ENCODE measurements around the gene RELL1. TPM values are rescaled to one million over a fixed set of nuclear protein-coding genes. Genes with fewer than 3 reads are reported as not detected.
"Not testable (repeated sequence)": the region's sequence is repeated elsewhere in the genome, so short reads cannot be mapped to it uniquely, and the experiment has no call there.

RELL1 gene
- polyA plus RNA-seq, 1 donor from 2014 or later = 0.86 TPM

DNA sequence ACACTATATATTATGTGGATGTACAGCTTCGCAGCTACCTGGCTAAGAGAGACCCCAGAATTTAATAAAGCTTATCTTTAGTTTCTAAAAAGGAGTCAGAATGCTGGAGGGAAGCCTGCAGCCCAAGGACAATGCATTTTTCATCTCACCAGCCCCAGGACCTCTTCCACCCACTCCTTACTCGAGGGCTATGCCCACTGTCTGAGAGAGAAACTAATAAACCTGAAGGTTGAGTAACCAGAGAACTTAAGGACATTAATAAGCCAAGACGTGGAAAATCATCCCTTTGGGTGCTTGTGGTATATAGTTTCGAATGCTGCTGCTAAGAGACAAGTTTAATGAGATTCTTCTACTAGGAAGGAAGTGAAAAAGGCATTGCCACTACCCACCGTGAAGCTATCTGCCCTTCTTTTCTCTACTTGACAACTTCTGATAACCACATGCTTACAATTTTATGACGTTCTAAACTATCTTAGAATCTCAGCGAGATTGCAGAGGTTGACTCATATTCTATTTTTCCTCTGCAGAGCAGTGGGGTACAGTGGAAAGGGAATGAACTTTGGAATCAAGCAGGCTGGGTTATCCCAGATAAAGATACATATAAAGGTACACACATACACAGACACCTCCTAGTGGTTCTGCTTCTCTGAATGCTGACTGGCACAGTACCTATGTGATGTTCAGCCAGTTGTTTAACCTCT, 3.3 kb downstream of the RELL1 start:
- H3K4me1 Mint-ChIP-seq = peaks cover 20 to 29% (median 20%) of the 10 kb centered on the region in 3 donors
- peak overlapping the region in 2 of 3 donors; percentile 6 to 59 for H3K27ac Mint-ChIP-seq
- H3K9me3 Mint-ChIP-seq = no peaks in the 10 kb centered on the region
- H3K4me3 Mint-ChIP-seq = peak overlapping the region; percentile 15 to 72 (median 38)
- H3K27me3 Mint-ChIP-seq = peaks cover 4% of the 10 kb centered on the region
- no peaks in the 10 kb centered on the region for H3K36me3 Mint-ChIP-seq

DNA sequence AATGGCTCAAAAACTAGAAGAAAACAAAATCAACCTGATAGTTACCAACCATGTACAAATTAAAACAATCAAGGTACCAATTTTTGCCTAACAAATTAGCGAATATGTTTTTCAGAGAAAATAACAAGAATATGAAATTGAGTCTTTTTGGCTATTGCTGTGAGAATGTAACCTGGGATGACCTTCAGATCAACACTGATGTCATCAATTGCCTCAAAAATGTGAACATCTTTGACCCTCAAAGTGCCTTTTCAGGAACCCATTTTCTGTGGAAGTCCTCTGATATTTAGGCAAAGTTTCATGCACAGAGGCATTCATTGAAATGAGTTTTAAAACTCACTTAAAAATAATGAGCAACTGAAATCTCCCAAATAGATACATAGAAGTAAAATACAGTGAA, 6.1 kb downstream of the RELL1 start:
- Mint-ChIP-seq H3K27ac (no peak overlapping the region), H3K4me3 (no peak overlapping the region), H3K36me3 (no peaks in the 10 kb centered on the region), H3K4me1 (peaks cover 26 to 36% (median 34%) of the 10 kb centered on the region in 3 donors), H3K27me3 (peaks cover 4% of the 10 kb centered on the region), H3K9me3 (no peaks in the 10 kb centered on the region)

DNA sequence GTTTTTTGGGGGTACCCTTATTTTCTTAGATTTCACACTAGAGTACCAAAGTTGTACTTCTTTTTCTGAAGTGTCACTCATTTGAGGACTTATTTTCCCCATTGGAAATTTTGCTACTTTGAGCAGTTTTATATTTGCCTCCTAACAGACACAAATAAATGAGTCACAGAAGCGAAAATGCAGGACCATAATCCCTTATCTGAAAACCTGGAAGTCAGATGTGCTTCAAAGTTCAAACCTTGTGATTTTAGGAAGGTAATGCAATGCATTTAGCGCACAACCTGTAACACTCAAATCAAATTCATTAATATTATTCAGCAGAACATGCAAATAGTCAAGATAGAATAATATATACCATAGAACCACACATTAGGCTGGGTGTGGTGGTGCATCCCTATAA, 6.9 kb downstream of the RELL1 start:
- H3K27ac Mint-ChIP-seq = no peak overlapping the region
- no peaks in the 10 kb centered on the region for H3K9me3 Mint-ChIP-seq
- H3K27me3 Mint-ChIP-seq = peaks cover 4% of the 10 kb centered on the region
- no peak overlapping the region for H3K4me3 Mint-ChIP-seq
- H3K4me1 Mint-ChIP-seq = peaks cover 21 to 35% (median 33%) of the 10 kb centered on the region in 3 donors
- no peaks in the 10 kb centered on the region for H3K36me3 Mint-ChIP-seq

DNA sequence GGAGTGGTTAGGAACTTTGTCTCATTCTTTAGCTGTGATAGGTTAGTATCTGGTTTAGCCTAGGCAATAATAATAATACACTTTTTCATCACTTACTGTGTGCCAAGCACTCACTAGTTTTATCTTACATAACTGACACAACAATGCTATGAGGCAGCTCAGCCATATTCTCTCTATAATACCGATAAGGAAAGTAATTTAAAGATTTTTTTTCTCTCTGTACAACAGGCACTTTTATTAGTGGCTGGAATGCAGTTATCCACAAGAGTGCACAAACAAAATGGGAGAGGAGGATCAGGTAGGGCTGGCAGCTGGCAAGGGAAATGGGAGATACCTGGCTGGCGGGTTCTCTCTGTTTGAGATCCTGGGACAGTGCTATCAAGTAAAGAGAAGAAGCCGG, 7.6 kb downstream of the RELL1 start:
- Mint-ChIP-seq H3K27me3 (peaks cover 6% of the 10 kb centered on the region), H3K4me1 (peaks cover 21 to 33% (median 33%) of the 10 kb centered on the region in 3 donors), H3K36me3 (no peaks in the 10 kb centered on the region), H3K9me3 (no peaks in the 10 kb centered on the region), H3K27ac (no peak overlapping the region), H3K4me3 (peak overlapping the region in 1 of 4 donors; percentile 10)

DNA sequence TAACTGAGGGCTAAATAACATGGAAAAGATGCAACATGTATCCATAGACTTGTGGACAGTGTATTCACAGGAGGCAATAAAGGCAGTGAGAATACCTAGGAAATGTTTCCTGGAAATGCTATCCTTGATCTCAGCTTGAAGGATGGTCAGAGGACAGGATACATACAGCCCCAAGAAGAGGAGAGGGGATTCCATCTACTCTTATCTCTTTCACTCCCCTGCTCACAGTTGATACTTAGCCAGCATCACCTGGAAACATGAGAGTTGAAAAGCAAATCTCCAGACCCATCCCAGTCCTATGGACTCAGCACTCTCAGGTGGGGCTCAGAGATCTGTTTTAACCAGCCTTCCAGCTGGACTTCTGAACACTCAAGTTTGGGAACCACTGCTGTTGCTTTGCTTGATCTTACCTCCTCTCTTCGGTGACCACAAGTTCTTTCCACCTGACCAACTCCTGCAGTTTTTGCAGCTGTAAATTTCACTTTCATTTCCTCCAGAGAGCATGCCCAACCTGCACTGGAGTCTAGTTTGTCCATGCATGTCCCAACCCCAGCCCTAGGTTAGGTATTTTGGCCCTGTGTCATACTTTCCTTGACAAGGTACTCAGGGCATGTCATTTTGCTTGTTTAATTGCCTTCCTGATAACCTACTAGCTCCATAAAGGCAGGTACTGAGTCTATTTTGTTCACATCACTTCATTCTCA, 10.4 kb downstream of the RELL1 start:
- H3K27me3 Mint-ChIP-seq = peaks cover 7% of the 10 kb centered on the region
- peak overlapping the region in 1 of 3 donors; percentile 61 for H3K27ac Mint-ChIP-seq
- H3K4me3 Mint-ChIP-seq = peak overlapping the region in 2 of 4 donors; percentile 1 to 85
- peaks cover 0 to 2% (median 0%) of the 10 kb centered on the region in 3 donors for H3K9me3 Mint-ChIP-seq
- peaks cover 13 to 26% (median 20%) of the 10 kb centered on the region in 3 donors for H3K4me1 Mint-ChIP-seq
- peaks cover 2% of the 10 kb centered on the region for H3K36me3 Mint-ChIP-seq

DNA sequence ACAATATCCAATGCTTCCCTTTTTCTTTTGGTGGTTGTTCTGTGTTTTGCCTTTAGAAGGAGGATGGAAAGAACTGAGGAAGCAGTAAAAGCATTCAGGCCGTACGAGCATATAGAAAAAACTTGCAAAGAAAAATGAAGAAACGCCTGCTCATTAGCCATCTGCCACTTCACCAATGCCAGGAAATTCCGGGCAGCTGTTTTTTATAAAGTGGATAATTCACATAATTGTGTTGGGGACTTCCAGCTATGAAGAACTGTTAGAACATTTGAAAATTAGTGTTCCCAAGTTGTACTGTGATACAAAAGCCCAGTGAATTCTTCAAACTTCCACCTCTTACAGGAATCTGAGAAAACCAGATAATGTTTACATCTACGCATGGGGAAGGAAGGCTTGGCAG, 11.7 kb downstream of the RELL1 start:
- peaks cover 13 to 26% (median 20%) of the 10 kb centered on the region in 3 donors for H3K4me1 Mint-ChIP-seq

DNA sequence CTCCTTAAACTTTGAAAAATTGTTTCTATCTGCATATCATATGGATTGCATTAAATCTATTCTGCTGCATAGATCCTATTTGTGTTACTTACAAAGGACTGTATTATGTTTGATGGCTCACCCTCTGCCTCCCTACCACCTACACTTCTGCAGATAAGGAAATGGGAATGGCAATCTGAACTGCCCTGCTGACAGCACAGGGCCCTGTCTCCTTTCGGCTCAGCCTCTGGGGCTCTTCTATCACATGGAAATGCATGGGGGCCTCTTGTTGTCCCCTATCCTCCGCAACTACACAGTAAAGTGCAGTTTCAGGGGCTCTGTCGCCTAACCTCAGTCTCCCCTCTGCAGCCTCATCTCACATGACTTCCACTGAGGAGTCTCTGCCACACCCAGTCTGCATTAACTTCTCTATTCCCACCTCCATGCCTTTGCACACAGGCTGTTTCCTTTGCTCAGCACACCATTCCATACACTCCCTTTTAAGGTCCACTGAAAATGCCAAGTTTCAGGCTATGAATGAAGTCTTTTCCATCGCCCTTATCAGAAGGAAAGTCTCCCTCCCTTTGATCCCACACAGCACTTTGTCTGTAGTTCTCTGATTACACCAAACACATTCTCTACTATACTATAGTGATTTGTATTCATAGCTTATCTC, 12.5 kb downstream of the RELL1 start:
- Mint-ChIP-seq H3K36me3 (peaks cover 3% of the 10 kb centered on the region), H3K27me3 (peaks cover 7% of the 10 kb centered on the region), H3K4me1 (peaks cover 13 to 26% (median 20%) of the 10 kb centered on the region in 3 donors), H3K4me3 (peak overlapping the region in 1 of 4 donors; percentile 1), H3K27ac (no peak overlapping the region), H3K9me3 (peaks cover 0 to 2% (median 0%) of the 10 kb centered on the region in 3 donors)

More for the DNA sequence above, 11.7 kb downstream of the RELL1 start:
- Mint-ChIP-seq H3K9me3 (peaks cover 0 to 2% (median 0%) of the 10 kb centered on the region in 3 donors), H3K36me3 (peaks cover 3% of the 10 kb centered on the region), H3K27ac (no peak overlapping the region), H3K4me3 (no peak overlapping the region), H3K27me3 (peaks cover 7% of the 10 kb centered on the region)

DNA sequence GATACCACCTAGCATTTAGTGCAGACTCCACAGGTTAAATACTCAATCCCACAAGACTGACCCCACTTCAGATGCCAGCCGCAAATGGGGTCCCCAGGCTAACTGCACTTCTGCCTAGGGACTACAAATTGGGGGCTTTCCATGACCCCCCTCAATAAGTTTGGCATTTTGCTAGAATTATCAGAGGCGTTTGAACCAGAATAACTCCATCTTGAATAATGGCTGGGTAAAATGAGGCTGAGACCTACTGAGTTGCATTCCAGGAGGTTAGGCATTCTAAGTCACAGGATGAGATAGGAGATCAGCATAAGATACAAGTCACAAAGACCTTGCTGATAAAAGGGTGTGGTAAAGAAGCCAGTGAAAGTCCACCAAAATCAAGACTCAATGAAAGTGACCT, 15.1 kb downstream of the RELL1 start:
- no peak overlapping the region for H3K27ac Mint-ChIP-seq
- peaks cover 0 to 2% (median 0%) of the 10 kb centered on the region in 3 donors for H3K9me3 Mint-ChIP-seq
- no peak overlapping the region for H3K4me3 Mint-ChIP-seq
- peaks cover 3% of the 10 kb centered on the region for H3K36me3 Mint-ChIP-seq
- H3K27me3 Mint-ChIP-seq = peaks cover 7% of the 10 kb centered on the region
- peaks cover 13 to 20% (median 15%) of the 10 kb centered on the region in 3 donors for H3K4me1 Mint-ChIP-seq

DNA sequence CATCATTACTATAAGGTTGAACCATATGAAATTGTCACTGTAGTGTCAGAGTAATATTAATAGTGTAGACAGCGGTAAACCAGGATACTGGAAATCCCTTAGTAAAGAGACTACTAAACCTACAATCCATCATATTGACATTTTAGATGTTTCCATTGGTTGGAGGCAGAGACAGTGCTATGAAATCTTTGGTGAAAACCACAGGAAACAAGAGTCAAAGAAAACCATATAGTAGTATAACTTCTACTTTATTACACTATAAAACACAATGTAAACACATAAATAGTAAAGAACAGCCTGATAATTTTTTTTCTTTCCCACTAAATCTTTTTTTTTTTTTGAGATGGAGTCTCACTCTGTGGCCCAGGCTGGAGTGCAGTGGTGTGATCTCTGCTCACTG, 15.9 kb downstream of the RELL1 start:
- peaks cover 3% of the 10 kb centered on the region for H3K36me3 Mint-ChIP-seq
- peaks cover 7% of the 10 kb centered on the region for H3K27me3 Mint-ChIP-seq
- no peak overlapping the region for H3K4me3 Mint-ChIP-seq
- no peak overlapping the region for H3K27ac Mint-ChIP-seq
- peaks cover 0 to 2% (median 0%) of the 10 kb centered on the region in 3 donors for H3K9me3 Mint-ChIP-seq
- H3K4me1 Mint-ChIP-seq = peaks cover 7 to 12% (median 7%) of the 10 kb centered on the region in 3 donors

DNA sequence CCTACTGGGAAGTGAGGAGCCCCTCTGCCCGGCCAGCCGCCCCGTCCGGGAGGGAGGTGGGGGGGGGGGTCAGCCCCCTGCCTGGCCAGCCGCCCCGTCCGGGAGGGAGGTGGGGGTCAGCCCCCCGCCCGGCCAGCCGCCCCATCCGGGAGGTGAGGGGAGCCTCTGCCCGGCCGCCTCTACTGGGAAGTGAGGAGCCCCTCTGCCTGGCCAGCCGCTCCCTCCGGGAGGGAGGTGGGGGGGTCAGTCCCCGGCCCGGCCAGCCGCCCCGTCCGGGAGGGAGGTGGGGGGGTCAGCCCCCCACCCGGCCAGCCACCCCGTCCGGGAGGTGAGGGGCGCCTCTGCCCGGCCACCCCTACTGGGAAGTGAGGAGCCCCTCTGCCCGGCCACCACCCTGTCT, 17.1 kb downstream of the RELL1 start:
- H3K9me3 Mint-ChIP-seq, H3K27me3 Mint-ChIP-seq, H3K4me3 Mint-ChIP-seq, H3K4me1 Mint-ChIP-seq, H3K27ac Mint-ChIP-seq, H3K36me3 Mint-ChIP-seq: not testable (repeated sequence)

DNA sequence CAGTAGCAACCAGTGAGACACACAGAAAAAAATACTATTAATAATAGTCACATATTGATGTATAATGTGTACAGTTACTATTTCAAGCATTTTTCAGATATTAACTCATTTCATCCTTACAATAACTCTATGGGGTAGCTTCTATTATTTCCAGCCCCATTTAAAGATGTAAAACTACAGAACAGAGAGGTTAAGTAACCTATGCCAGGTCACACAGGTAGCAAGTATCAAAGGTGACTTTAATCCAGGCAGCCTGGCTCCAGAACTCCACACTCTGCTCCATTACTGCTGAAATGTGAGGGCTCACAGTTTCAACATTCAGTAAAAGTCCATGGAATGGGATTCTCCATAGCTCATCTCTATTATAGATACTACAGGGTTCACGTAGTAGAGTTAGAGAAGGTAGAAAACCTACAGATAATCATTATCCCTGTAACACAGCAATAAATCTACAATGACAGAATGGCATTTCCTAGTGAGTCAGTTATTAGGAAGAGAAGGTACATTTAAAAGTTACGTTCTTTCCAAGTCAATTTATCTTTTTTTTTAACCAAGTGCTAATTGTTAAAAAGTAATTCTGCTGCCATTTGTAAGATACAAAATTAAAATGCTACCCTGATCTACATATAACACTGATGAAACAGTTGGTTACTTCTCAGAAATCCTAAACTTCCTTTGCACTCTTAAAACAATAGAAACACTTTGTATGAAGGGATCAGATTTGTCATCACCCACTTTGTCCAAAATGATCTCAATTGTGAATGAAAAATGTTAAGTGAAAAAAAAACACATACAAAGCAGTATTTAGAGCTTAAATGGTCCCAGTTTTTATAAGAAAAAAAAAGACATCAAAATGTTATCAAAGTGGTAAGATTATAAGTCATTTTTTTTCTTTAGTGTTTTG, 18.7 kb downstream of the RELL1 start:
- Mint-ChIP-seq H3K27ac (no peak overlapping the region), H3K36me3 (peaks cover 1% of the 10 kb centered on the region), H3K4me3 (no peak overlapping the region), H3K9me3 (no peaks in the 10 kb centered on the region), H3K27me3 (peaks cover 4% of the 10 kb centered on the region), H3K4me1 (peaks cover 0 to 5% (median 5%) of the 10 kb centered on the region in 3 donors)

DNA sequence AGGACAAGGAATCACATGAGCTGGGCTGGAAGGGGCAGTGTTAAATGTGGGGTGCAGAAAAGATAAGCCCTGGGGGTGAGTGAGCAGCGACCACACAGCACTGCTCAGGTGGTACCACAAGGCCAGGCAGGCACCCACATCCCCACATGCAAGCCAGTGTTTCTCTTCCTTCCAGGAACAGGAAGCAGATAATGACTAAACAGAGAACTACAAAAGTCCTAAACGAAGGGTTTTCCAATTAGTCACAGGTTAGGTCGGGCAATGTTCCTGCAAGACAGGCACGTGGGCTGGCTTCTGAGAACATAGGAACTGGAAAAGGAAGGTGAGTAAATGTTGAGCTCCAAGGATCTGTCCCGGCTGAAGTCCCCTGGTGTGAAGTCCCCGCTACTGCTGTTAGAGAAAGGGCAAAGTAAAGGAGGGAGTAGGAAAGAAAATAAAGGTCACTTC, 19.5 kb downstream of the RELL1 start:
- Mint-ChIP-seq H3K27ac (no peak overlapping the region), H3K9me3 (no peaks in the 10 kb centered on the region), H3K36me3 (peaks cover 1% of the 10 kb centered on the region), H3K4me3 (no peak overlapping the region), H3K4me1 (peaks cover 0 to 5% (median 5%) of the 10 kb centered on the region in 3 donors), H3K27me3 (peaks cover 3% of the 10 kb centered on the region)

DNA sequence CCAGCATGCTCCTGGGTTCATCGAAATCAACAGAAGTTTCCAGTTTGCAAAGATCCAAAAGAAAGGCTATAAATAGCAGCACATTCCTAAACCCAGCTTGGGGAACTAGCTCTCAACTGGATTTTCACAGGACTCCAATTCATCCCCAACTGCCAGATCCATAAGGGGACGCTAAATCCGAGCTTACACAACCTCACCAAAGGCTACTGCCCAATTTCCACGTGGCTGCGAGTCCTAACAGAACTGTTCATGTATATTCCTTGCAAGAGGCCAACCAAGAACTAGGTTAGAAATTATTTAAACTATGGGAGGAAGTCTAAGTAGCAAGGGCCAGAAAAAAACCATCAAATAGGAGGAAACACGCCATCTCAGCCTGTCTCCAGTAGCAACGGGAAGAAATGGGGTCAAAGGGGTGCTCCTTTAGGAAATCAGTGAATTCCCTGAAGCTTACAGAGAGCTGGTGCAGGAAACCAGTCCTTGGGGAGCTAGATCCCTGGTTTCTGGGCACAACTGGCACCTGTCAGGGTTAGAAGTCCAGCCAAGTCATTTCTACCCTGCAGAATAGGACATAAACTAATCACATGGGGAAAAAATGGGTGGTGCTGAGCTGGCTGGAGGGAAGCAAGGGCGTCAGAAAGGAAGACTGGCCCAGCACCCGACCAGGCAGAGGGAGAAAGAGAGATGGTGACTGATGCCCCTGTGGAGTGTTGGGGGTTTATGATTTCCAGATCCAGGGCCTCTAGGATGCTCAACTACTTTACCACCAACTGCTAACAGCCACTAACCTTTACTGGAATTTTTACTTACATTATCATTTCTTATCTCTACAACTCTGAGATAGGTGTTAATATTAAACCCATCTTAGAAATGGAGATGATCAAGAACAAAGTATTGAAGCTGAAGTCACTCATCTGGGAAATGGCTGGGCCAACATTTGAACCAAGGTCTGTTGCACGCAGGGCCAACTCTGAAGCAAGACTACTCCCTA, 20.5 kb downstream of the RELL1 start:
- Mint-ChIP-seq H3K27ac (no peak overlapping the region), H3K4me1 (peaks cover 0 to 7% (median 5%) of the 10 kb centered on the region in 3 donors), H3K4me3 (no peak overlapping the region), H3K27me3 (peaks cover 3% of the 10 kb centered on the region), H3K36me3 (peaks cover 1% of the 10 kb centered on the region), H3K9me3 (no peaks in the 10 kb centered on the region)
